B cell (primary cell): ENCODE results near the gene PDE6H. TPM values are rescaled to one million over a fixed set of nuclear protein-coding genes. Genes with fewer than 3 reads are reported as not detected.

Experiments
- ATAC-seq: fragments of 200-7000 bp; cut with Tn5 transposase; one replicate; pipeline ENCODE4 v1.10.0; 2021; ENCODE audit warnings: low read depth, mild to moderate bottlenecking, moderate number of reproducible peaks, moderate library complexity
- CTCF ChIA-PET: fragments of 350-600 bp; sonication (Branson Sonifier 250); formaldehyde crosslinking; loops from one replicate; lab custom pipeline; 2021; ENCODE audit warnings: antibody characterized with exemption, inconsistent platforms; lab: Charles Lee
- POLR2A ChIA-PET: fragments of 350-600 bp; sonication (Branson Sonifier 250); formaldehyde crosslinking; loops from one replicate; lab custom pipeline; 2021; ENCODE audit warnings: antibody characterized with exemption; lab: Charles Lee
- DNase-seq: peaks from one replicate; pipeline ENCODE4 v3.0.0; 2013
- H2AFZ ChIP-seq: 2 replicates; pipeline ENCODE4 v1.6.1; 2012; ENCODE audit warnings: mild to moderate bottlenecking, low read depth, low read length; ENCODE audit not compliant: insufficient read depth, poor library complexity, severe bottlenecking
- H3K27ac ChIP-seq, 2 donors: 1 replicate in 1 of 2; 2 replicates in 1 of 2; pipeline ENCODE4 v1.5.1; 2012 to 2013; ENCODE audit warnings: low read length in 2 of 2, mild to moderate bottlenecking in 2 of 2, moderate library complexity in 1 of 2
- H3K27me3 ChIP-seq, 4 experiments: fragments of 200-600 bp in 1 of 4; sonication (generic) in 1 of 4; replicated peaks in 1 of 4; 1 replicate in 2 of 4; 2 replicates in 2 of 4; pipeline versions ENCODE4 v1.6.1 to v1.7.0; 2013 to 2016; ENCODE audit warnings: low read length in 3 of 4, mild to moderate bottlenecking in 2 of 4, mixed read lengths in 1 of 4, moderate library complexity in 1 of 4; ENCODE audit not compliant: insufficient read depth in 4 of 4, control insufficient read depth in 3 of 4; ENCODE audit errors: control extremely low read depth in 1 of 4
- H3K36me3 ChIP-seq, 2 experiments: replicated peaks in 1 of 2; 1 replicate in 1 of 2; 2 replicates in 1 of 2; pipeline versions ENCODE4 v1.6.1 to v1.7.1; 2013; ENCODE audit warnings: low read length in 1 of 2; ENCODE audit not compliant: insufficient read depth in 2 of 2, control insufficient read depth in 1 of 2; ENCODE audit errors: control extremely low read depth in 1 of 2, extremely low read depth in 1 of 2
- H3K4me1 ChIP-seq, 2 donors: fragments of 200-600 bp in 1 of 2; sonication (generic) in 1 of 2; 1 replicate in 1 of 2; 2 replicates in 1 of 2; pipeline versions ENCODE4 v1.5.1 to v1.6.1; 2013 to 2017; ENCODE audit warnings: low read length in 2 of 2; ENCODE audit not compliant: control insufficient read depth in 2 of 2, insufficient read depth in 2 of 2
- H3K4me2 ChIP-seq: replicated peaks from 2 replicates; pipeline ENCODE3; 2012; ENCODE audit warnings: mild to moderate bottlenecking, low read depth, low read length; ENCODE audit not compliant: poor library complexity, severe bottlenecking
- H3K4me3 ChIP-seq, 5 experiments: fragments of 200-600 bp in 1 of 5; sonication (generic) in 1 of 5; 1 replicate in 3 of 5; 2 replicates in 2 of 5; pipeline versions ENCODE4 v1.5.1 to v1.7.0; 2011 to 2016; ENCODE audit warnings: low read length in 4 of 5, mild to moderate bottlenecking in 4 of 5, low read depth in 2 of 5, control low read depth in 1 of 5, moderate library complexity in 1 of 5; ENCODE audit not compliant: insufficient read depth in 1 of 5; ENCODE audit errors: control extremely low read depth in 1 of 5, extremely low read depth in 1 of 5
- H3K79me2 ChIP-seq: fragments of 200-600 bp; sonication (generic); one replicate; pipeline ENCODE4 v1.6.0; 2016; ENCODE audit warnings: low read length; ENCODE audit not compliant: control insufficient read depth, insufficient read depth
- H3K9ac ChIP-seq: fragments of 200-600 bp; sonication (generic); 2 replicates; pipeline ENCODE4 v1.6.1; 2017; ENCODE audit warnings: mild to moderate bottlenecking, low read length, moderate library complexity
- H3K9me3 ChIP-seq, 3 donors: one replicate each; pipeline versions ENCODE4 v1.6.1 to v1.7.1; 2013; ENCODE audit warnings: low read length in 2 of 3; ENCODE audit not compliant: control insufficient read depth in 2 of 3, insufficient read depth in 1 of 3; ENCODE audit errors: control extremely low read depth in 1 of 3
- H4K20me1 ChIP-seq: 2 replicates; pipeline ENCODE4 v1.6.0; 2012; ENCODE audit warnings: mild to moderate bottlenecking, low read length; ENCODE audit not compliant: insufficient read depth, control insufficient read depth, poor library complexity, severe bottlenecking
- H3K27ac Mint-ChIP-seq: one replicate; pipeline ENCODE4 v1.8.0; 2021; ENCODE audit warnings: mixed read lengths
- H3K27me3 Mint-ChIP-seq: one replicate; pipeline ENCODE4 v1.8.0; 2021; ENCODE audit warnings: mixed read lengths
- H3K4me1 Mint-ChIP-seq: one replicate; pipeline ENCODE4 v1.8.0; 2021; ENCODE audit warnings: mixed read lengths
- H3K4me3 Mint-ChIP-seq: one replicate; pipeline ENCODE4 v1.8.0; 2021; ENCODE audit warnings: mixed read lengths
- H3K9me3 Mint-ChIP-seq: one replicate; pipeline ENCODE4 v1.8.0; 2022; ENCODE audit warnings: mixed read lengths; ENCODE audit not compliant: insufficient read depth
- CTCF ChIP-seq: fragments of 200-600 bp; IDR thresholded peaks from one replicate; pipeline ENCODE4 v1.8.0; 2022; ENCODE audit warnings: antibody characterized with exemption, mild to moderate bottlenecking
- EZH2 ChIP-seq: IDR thresholded peaks from 2 replicates; pipeline ENCODE4 v1.6.1; 2012; ENCODE audit warnings: borderline replicate concordance, low read depth, mild to moderate bottlenecking, moderate library complexity, low read length; ENCODE audit not compliant: insufficient read depth, poor library complexity, severe bottlenecking
- WGBS: methylation state at CpG from one replicate; pipeline ENCODE4 v1.1.5; 2013; ENCODE audit warnings: missing lambda C conversion rate; ENCODE audit not compliant: insufficient coverage; 5-methylcytosine and 5-hydroxymethylcytosine counted together
- intact Hi-C: fragments of 100-400 bp; cut with micrococcal nuclease; formaldehyde crosslinking; loops from one replicate; pipeline ENCODE4 v1.10.0; 2022
- polyA plus RNA-seq: library from polyadenylated mRNA; depleted of rRNA; stranded (reverse); fragments of >200 nt; gene quantifications from 2 replicates; pipeline ENCODE4 v1.2.3, GENCODE V29; 2012
- total RNA-seq, 2 donors: library from RNA; stranded (reverse); fragments of 120-200 nt in 1 of 2; gene quantifications; 1 replicate in 1 of 2; 2 replicates in 1 of 2; pipeline versions ENCODE4 v1.2.3 to v1.2.4, GENCODE V29; 2013 to 2022

PDE6H gene
- total and polyA plus RNA-seq, 2 donors (not counting 1 experiment from before 2014, with no cell fraction given): not detected

- ATAC-seq (no peak), DNase-seq (no peak)
- Histone ChIP-seq H3K4me3 (peak overlapping the region in 3 of 5 experiments; percentile 27 to 49 (median 42)), H3K79me2 (peaks cover 100% of the 10 kb centered on the region), H3K27me3 (no peaks in the 10 kb centered on the region), H4K20me1 (peaks cover 66% of the 10 kb centered on the region), H3K4me2 (peak overlapping the region; percentile 71), H3K9ac (peak overlapping the region; percentile 58), H2AFZ (no peak overlapping the region), H3K4me1 (peaks cover 93 to 98% of the 10 kb centered on the region in 2 donors), H3K27ac (peak overlapping the region; percentile 87 to 94), H3K9me3 (no peaks in the 10 kb centered on the region), H3K36me3 (peaks cover 6 to 85% of the 10 kb centered on the region in 2 experiments)
- TF ChIP-seq EZH2 (no peak), CTCF (no peak)
- intact Hi-C loops: loop anchor here (1.0 to 10.0 kb wide), 2 partner anchors 9 to 337 kb away; partner anchors contain the start of gene ARHGDIB
- Mint-ChIP-seq H3K4me3 (peak overlapping the region; percentile 82), H3K9me3 (no peaks in the 10 kb centered on the region), H3K27ac (peak overlapping the region; percentile 94), H3K27me3 (no peaks in the 10 kb centered on the region), H3K4me1 (peaks cover 86% of the 10 kb centered on the region)
- ChIA-PET CTCF (interaction anchor here (0.7 to 1.3 kb wide), 3 partner anchors 12 to 106 kb away, joined by 3 to 5 read pairs (median 3); no protein-coding TSS in a partner anchor), POLR2A (interaction anchor here (0.7 kb wide), 1 partner anchor 178 kb away, joined by 9 read pairs; no protein-coding TSS in a partner anchor)
- no CpG with 5 or more reads among the region's 1 CpG for WGBS
Measured at GRCh38 chr12:14951851-14952250, 21.0 kb upstream of the PDE6H start.

- H2AFZ ChIP-seq: peak overlapping the region; percentile 7
- peak overlapping the region; percentile 2 to 49 (median 27) for H3K4me3 ChIP-seq
- peak overlapping the region; percentile 71 for H3K4me2 ChIP-seq
Measured at GRCh38 chr12:14952299-14952921, 20.4 kb upstream of the PDE6H start.

More at GRCh38 chr12:14952299-14952921, 20.4 kb upstream of the PDE6H start:
- ATAC-seq: peak; percentile 53
- H3K9ac ChIP-seq: peak overlapping the region; percentile 58
- peaks cover 6 to 85% of the 10 kb centered on the region in 2 experiments for H3K36me3 ChIP-seq
- Mint-ChIP-seq H3K4me1 (peaks cover 90% of the 10 kb centered on the region), H3K4me3 (peak overlapping the region; percentile 82), H3K9me3 (no peaks in the 10 kb centered on the region), H3K27ac (peak overlapping the region; percentile 94), H3K27me3 (no peaks in the 10 kb centered on the region)
- POLR2A ChIA-PET: interaction anchor here (0.7 to 0.9 kb wide), 2 partner anchors 68 to 179 kb away, joined by 3 to 9 read pairs; no protein-coding TSS in a partner anchor
- peaks cover 100% of the 10 kb centered on the region for H3K79me2 ChIP-seq
- H3K4me1 ChIP-seq: peaks cover 97 to 98% of the 10 kb centered on the region in 2 donors
- intact Hi-C loops: loop anchor here (1.0 to 10.0 kb wide), 2 partner anchors 9 to 338 kb away; partner anchors contain the start of gene ARHGDIB
- peak; percentile 78 for DNase-seq
- H3K27ac ChIP-seq: peak overlapping the region; percentile 87 to 94
- peaks cover 66% of the 10 kb centered on the region for H4K20me1 ChIP-seq
- no peaks in the 10 kb centered on the region for H3K9me3 ChIP-seq
- TF ChIP-seq CTCF: no peak
- no peak for TF ChIP-seq EZH2
- CTCF ChIA-PET: interaction anchor here (0.7 to 1.3 kb wide), 3 partner anchors 11 to 107 kb away, joined by 3 to 5 read pairs (median 3); no protein-coding TSS in a partner anchor
- H3K27me3 ChIP-seq: no peaks in the 10 kb centered on the region
- WGBS: 18% methylated on average over 6 of the region's 7 CpGs
